HFFc6 (cell line): ENCODE data around the gene KLC4. TPM values are rescaled to one million over a fixed set of nuclear protein-coding genes. Genes with fewer than 3 reads are reported as not detected.

Source experiments
- DNase-seq: peaks from one replicate; pipeline ENCODE4 v3.0.0-alpha.2; 2018
- H3K27ac Mint-ChIP-seq: 2 replicates; pipeline ENCODE4 v1.8.0; 2020; ENCODE audit warnings: mild to moderate bottlenecking, mixed read lengths
- H3K27me3 Mint-ChIP-seq: 2 replicates; pipeline ENCODE4 v1.8.0; 2021; ENCODE audit warnings: mild to moderate bottlenecking, moderate library complexity, mixed read lengths; ENCODE audit not compliant: insufficient read depth
- H3K36me3 Mint-ChIP-seq: 2 replicates; pipeline ENCODE4 v1.8.0; 2021; ENCODE audit warnings: low read depth, mixed read lengths
- H3K4me1 Mint-ChIP-seq: 2 replicates; pipeline ENCODE4 v1.8.0; 2020; ENCODE audit warnings: low read depth, mixed read lengths
- H3K4me3 Mint-ChIP-seq: 2 replicates; pipeline ENCODE4 v1.8.0; 2020; ENCODE audit warnings: mild to moderate bottlenecking, moderate library complexity, mixed read lengths
- H3K9me3 Mint-ChIP-seq: 2 replicates; pipeline ENCODE4 v1.8.0; 2020; ENCODE audit warnings: mild to moderate bottlenecking, mixed read lengths
- CTCF ChIP-seq: fragments of 200-600 bp; sonication (generic); IDR thresholded peaks from 2 replicates; pipeline ENCODE4 v1.5.0; 2021; ENCODE audit warnings: antibody characterized with exemption, mild to moderate bottlenecking
- total RNA-seq, 6 experiments: library from RNA; stranded (reverse); fragmentation: NEBNext Ultra II Directional; extraction: Animal tissue kit (Norgen Biotek cat#: 25700); gene quantifications; 2 replicates in 1 of 6; 3 replicates in 5 of 6; pipeline ENCODE4 v1.2.3, GENCODE V29; 2021

KLC4 gene
- total RNA-seq, 6 experiments from 2014 or later = 10.7 to 12.6 (median 11.8) TPM

DNA sequence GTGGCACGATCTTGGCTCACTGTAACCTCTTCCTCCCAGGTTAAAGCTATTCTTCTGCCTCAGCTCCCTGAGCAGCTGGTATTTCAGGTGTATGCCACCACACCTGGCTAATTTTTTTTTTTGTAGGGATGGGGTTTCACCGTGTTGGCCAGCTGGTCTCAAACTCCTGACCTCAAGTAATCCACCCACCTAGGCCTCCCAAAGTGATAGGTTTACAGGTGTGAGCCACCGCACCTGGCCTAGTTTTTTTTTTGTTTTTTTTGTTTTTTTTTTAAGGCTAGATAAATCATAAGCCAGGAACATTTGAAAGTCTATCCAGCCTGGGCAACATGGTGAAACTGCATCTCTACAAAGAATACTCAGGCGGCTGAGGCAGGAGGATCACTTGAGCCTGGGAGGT, 27.1 kb upstream of the KLC4 start:
- Mint-ChIP-seq H3K36me3 (peaks cover 25% of the 10 kb centered on the region), H3K4me3 (no peak overlapping the region), H3K4me1 (no peaks in the 10 kb centered on the region), H3K27me3 (peaks cover 2% of the 10 kb centered on the region; the same call in 1 of the 2 replicates), H3K9me3 (no peaks in the 10 kb centered on the region), H3K27ac (no peak overlapping the region)
- no peak for TF ChIP-seq CTCF
- DNase-seq = no peak

DNA sequence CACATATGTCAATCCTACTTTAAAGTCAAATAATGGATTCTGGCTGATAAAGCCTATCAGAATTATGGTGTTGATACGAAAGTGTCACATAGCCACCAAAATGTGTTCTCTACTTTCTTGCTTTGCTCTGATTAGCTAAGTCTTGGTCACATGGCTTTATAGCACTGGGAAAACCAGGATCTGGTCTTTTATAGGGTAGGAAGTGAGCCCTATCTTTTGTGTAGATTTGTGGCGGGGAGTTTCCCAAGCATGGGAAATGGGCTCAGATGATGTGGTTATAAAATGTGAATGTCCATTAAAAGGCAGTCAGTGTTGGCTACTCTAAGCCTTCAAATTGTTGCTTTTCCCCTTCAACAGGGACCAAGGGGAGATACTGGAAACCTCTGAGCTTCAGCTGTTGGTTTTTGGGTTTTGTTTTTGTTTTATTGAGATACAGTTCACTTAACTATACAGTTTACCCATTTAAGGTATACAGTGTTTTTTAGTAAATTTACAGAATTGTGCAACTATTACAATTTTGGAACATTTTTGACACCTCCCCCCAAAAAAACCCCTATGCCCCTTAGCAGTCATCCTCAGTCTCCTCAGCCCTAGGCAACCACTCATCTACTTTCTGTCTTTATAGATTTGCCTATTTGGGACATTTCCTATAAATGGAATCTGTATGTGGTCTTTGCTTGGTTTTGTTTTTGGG, 25.8 kb upstream of the KLC4 start:
- peaks cover 29% of the 10 kb centered on the region for H3K36me3 Mint-ChIP-seq
- no peak for TF ChIP-seq CTCF
- no peaks in the 10 kb centered on the region for H3K4me1 Mint-ChIP-seq
- DNase-seq = no peak
- H3K27me3 Mint-ChIP-seq = peaks cover 6% of the 10 kb centered on the region; the same call in 1 of the 2 replicates
- no peaks in the 10 kb centered on the region for H3K9me3 Mint-ChIP-seq
- H3K27ac Mint-ChIP-seq = peak overlapping the region; percentile 35
- no peak overlapping the region for H3K4me3 Mint-ChIP-seq

DNA sequence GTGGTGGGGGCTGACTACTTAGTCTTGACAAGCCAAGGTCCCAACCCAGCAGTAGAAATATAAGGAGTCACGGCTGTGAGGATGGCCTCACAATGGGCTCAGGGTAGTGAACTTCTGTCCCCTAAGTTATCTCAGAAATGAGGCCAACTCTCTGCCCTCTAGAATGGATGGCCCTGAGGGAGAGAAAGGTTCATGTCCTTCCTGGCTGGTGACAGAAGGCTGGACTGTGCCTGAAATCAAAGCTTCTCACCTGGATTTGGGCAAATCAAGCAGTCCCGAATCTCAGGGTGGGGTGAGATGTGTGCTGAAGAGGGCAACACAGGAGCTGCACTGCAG, 25.3 kb upstream of the KLC4 start:
- peaks cover 31% of the 10 kb centered on the region for H3K36me3 Mint-ChIP-seq
- H3K4me1 Mint-ChIP-seq = no peaks in the 10 kb centered on the region
- no peak for TF ChIP-seq CTCF
- DNase-seq = no peak
- no peak overlapping the region; the same call in 1 of the 2 replicates for H3K27ac Mint-ChIP-seq
- H3K9me3 Mint-ChIP-seq = no peaks in the 10 kb centered on the region
- H3K4me3 Mint-ChIP-seq = no peak overlapping the region
- peaks cover 6% of the 10 kb centered on the region; the same call in 1 of the 2 replicates for H3K27me3 Mint-ChIP-seq

DNA sequence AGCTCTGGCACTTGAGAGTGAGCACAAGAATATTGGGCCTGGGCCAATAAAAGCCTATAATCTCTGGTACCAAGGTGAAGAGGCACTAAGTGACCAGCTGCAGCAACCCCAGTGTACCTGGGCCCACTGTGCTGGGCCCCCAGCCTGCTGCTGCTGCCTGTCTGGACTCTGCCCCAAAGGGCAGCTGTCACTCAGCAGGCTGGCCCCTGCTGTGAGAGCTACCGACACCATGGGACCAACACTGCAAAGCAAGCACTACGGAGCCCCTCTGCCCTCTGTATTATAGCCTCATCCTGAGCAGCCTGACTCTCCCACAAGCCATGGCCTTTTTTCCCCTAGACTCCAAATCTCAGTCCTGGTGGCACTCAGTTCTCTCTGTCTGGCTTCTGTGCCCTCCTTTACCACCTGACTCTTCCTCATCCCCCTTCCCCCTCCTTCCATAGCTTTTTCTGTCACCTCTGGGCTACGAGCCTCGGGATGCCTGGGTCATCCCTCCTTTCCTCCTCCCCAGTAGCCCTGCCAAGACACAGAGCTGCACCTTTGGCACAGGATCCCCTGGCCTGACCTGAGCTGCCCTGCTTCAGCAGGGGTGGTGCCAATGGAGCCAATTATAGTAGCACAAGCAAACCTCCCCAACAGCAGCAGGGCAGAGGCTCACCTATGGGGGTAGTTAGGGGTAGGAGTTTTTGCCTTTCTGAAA, 23.8 kb upstream of the KLC4 start:
- H3K4me1 Mint-ChIP-seq = no peaks in the 10 kb centered on the region
- DNase-seq = no peak
- H3K27ac Mint-ChIP-seq = no peak overlapping the region
- TF ChIP-seq CTCF = no peak
- peaks cover 6% of the 10 kb centered on the region; the same call in 1 of the 2 replicates for H3K27me3 Mint-ChIP-seq
- H3K9me3 Mint-ChIP-seq = no peaks in the 10 kb centered on the region
- no peak overlapping the region for H3K4me3 Mint-ChIP-seq
- peaks cover 34% of the 10 kb centered on the region for H3K36me3 Mint-ChIP-seq

- TF ChIP-seq CTCF = no peak
- H3K27me3 Mint-ChIP-seq = peaks cover 6% of the 10 kb centered on the region; the same call in 1 of the 2 replicates
- H3K36me3 Mint-ChIP-seq = peaks cover 38% of the 10 kb centered on the region
Measured at GRCh38 chr6:43036712-43037111, 22.7 kb upstream of the KLC4 start.

More at GRCh38 chr6:43036712-43037111, 22.7 kb upstream of the KLC4 start:
- Mint-ChIP-seq H3K4me3 (no peak overlapping the region), H3K27ac (no peak overlapping the region), H3K9me3 (no peaks in the 10 kb centered on the region), H3K4me1 (no peaks in the 10 kb centered on the region)
- DNase-seq = no peak
